ENCODE data around the gene LEMD2. TPM values are rescaled to one million over a fixed set of nuclear protein-coding genes. Genes with fewer than 3 reads are reported as not detected.
A peak's percentile ranks its signal among the peaks of the same experiment; 100 is the strongest.

The LEMD2 gene
- total RNA-seq, 2 donors from 2014 or later, result 54.4 to 80.5 TPM

- DNase-seq (ENCODE audit: low spot score in 2 of 2), result no peak
- Mint-ChIP-seq H3K9me3 (no peaks in the 10 kb centered on the region), H3K27ac (no peak overlapping the region), H3K36me3 (no peaks in the 10 kb centered on the region)
- ATAC-seq, result no peak
These were observed 13.4 kb upstream of the LEMD2 start for GRCh38 chr6:33802186-33802958.

- no peak for DNase-seq (ENCODE audit: low spot score in 2 of 2)
- Mint-ChIP-seq H3K9me3 (no peaks in the 10 kb centered on the region), H3K36me3 (no peaks in the 10 kb centered on the region), H3K27ac (no peak overlapping the region)
- no peak for ATAC-seq
These were observed 12.7 kb upstream of the LEMD2 start for GRCh38 chr6:33801611-33802010.

GRCh38 chr6:33800248-33800969, 11.5 kb upstream of the LEMD2 start:
- no peak overlapping the region for H3K27ac Mint-ChIP-seq
- H3K9me3 Mint-ChIP-seq, result no peaks in the 10 kb centered on the region
- DNase-seq (ENCODE audit: low spot score in 2 of 2) (no peak), ATAC-seq (no peak)
- no peaks in the 10 kb centered on the region for H3K36me3 Mint-ChIP-seq

- Mint-ChIP-seq H3K9me3 (no peaks in the 10 kb centered on the region), H3K36me3 (no peaks in the 10 kb centered on the region), H3K27ac (no peak overlapping the region)
- DNase-seq (ENCODE audit: low spot score in 2 of 2), result no peak
- no peak for ATAC-seq
These were observed 10.7 kb upstream of the LEMD2 start for GRCh38 chr6:33799454-33800113.

GRCh38 chr6:33798343-33798848, 9.5 kb upstream of the LEMD2 start:
- Mint-ChIP-seq H3K27ac (no peak overlapping the region), H3K9me3 (no peaks in the 10 kb centered on the region)
- ATAC-seq, result no peak

GRCh38 chr6:33797626-33798342, 8.9 kb upstream of the LEMD2 start:
- Mint-ChIP-seq H3K27ac (peak overlapping the region; percentile 13 to 82), H3K9me3 (no peaks in the 10 kb centered on the region), H3K36me3 (no peaks in the 10 kb centered on the region)
- DNase-seq (ENCODE audit: low spot score in 2 of 2), result no peak
- ATAC-seq, result no peak

More at GRCh38 chr6:33798343-33798848, 9.5 kb upstream of the LEMD2 start:
- DNase-seq (ENCODE audit: low spot score in 2 of 2), result no peak
- no peaks in the 10 kb centered on the region for H3K36me3 Mint-ChIP-seq

- DNase-seq (ENCODE audit: low spot score in 2 of 2), result no peak
- no peak for ATAC-seq
- H3K36me3 Mint-ChIP-seq, result no peaks in the 10 kb centered on the region
- peaks cover 0 to 4% of the 10 kb centered on the region in 2 donors for H3K9me3 Mint-ChIP-seq
- H3K27ac Mint-ChIP-seq, result no peak overlapping the region
These were observed 6.1 kb upstream of the LEMD2 start for GRCh38 chr6:33794910-33795623.

GRCh38 chr6:33792981-33793380, 4.1 kb upstream of the LEMD2 start:
- DNase-seq (ENCODE audit: low spot score in 2 of 2) (no peak), ATAC-seq (no peak)
- H3K36me3 Mint-ChIP-seq, result peaks cover 3 to 7% of the 10 kb centered on the region in 2 donors
- H3K27ac Mint-ChIP-seq, result no peak overlapping the region
- peaks cover 4 to 6% of the 10 kb centered on the region in 2 donors for H3K9me3 Mint-ChIP-seq

GRCh38 chr6:33791620-33792019, 2.7 kb upstream of the LEMD2 start:
- H3K36me3 Mint-ChIP-seq, result peaks cover 7 to 13% of the 10 kb centered on the region in 2 donors

GRCh38 chr6:33790910-33791309, 2.0 kb upstream of the LEMD2 start:
- DNase-seq (ENCODE audit: low spot score in 2 of 2), result no peak
- Mint-ChIP-seq H3K36me3 (peaks cover 13% of the 10 kb centered on the region in 2 donors), H3K9me3 (peaks cover 4 to 6% of the 10 kb centered on the region in 2 donors), H3K27ac (peak overlapping the region in 1 of 2 donors; percentile 84)
- no peak for ATAC-seq

More at GRCh38 chr6:33791620-33792019, 2.7 kb upstream of the LEMD2 start:
- H3K27ac Mint-ChIP-seq, result peak overlapping the region in 1 of 2 donors; percentile 56
- DNase-seq (ENCODE audit: low spot score in 2 of 2) (no peak), ATAC-seq (no peak)
- peaks cover 4 to 6% of the 10 kb centered on the region in 2 donors for H3K9me3 Mint-ChIP-seq

GRCh38 chr6:33790379-33790778, 1.4 kb upstream of the LEMD2 start:
- H3K9me3 Mint-ChIP-seq, result peaks cover 4 to 6% of the 10 kb centered on the region in 2 donors
- H3K27ac Mint-ChIP-seq, result peak overlapping the region in 1 of 2 donors; percentile 84
- peaks cover 13% of the 10 kb centered on the region in 2 donors for H3K36me3 Mint-ChIP-seq
- DNase-seq (ENCODE audit: low spot score in 2 of 2) (no peak), ATAC-seq (no peak)

- H3K27ac Mint-ChIP-seq, result peak overlapping the region; percentile 89 to 94
- DNase-seq (ENCODE audit: low spot score in 2 of 2) (no peak), ATAC-seq (no peak)
- peaks cover 13% of the 10 kb centered on the region in 2 donors for H3K36me3 Mint-ChIP-seq
- peaks cover 4 to 6% of the 10 kb centered on the region in 2 donors for H3K9me3 Mint-ChIP-seq
These were observed 593 bp upstream of the LEMD2 start for GRCh38 chr6:33789550-33789895.

GRCh38 chr6:33787954-33788693, 806 bp downstream of the LEMD2 start:
- peak; percentile 70 to 72 for ATAC-seq
- Mint-ChIP-seq H3K9me3 (peaks cover 4 to 6% of the 10 kb centered on the region in 2 donors), H3K36me3 (peaks cover 13% of the 10 kb centered on the region in 2 donors), H3K27ac (peak overlapping the region; percentile 99)
- peak; percentile 60 to 70 for DNase-seq (ENCODE audit: low spot score in 2 of 2)

- Mint-ChIP-seq H3K36me3 (peaks cover 13% of the 10 kb centered on the region in 2 donors), H3K9me3 (peaks cover 4 to 6% of the 10 kb centered on the region in 2 donors), H3K27ac (peak overlapping the region; percentile 99)
- ATAC-seq (peak in 1 of 2 donors; percentile 42), DNase-seq (ENCODE audit: low spot score in 2 of 2) (no peak)
These were observed 1.5 kb downstream of the LEMD2 start for GRCh38 chr6:33787346-33787953.

- no peak for ATAC-seq
- peaks cover 13% of the 10 kb centered on the region in 2 donors for H3K36me3 Mint-ChIP-seq
- H3K27ac Mint-ChIP-seq, result peak overlapping the region in 1 of 2 donors; percentile 77
- no peak for DNase-seq (ENCODE audit: low spot score in 2 of 2)
- H3K9me3 Mint-ChIP-seq, result peaks cover 4 to 6% of the 10 kb centered on the region in 2 donors
These were observed 2.2 kb downstream of the LEMD2 start for GRCh38 chr6:33786736-33787135.
